Measurements from ENCODE around the gene C4A. TPM values are rescaled to one million over a fixed set of nuclear protein-coding genes. Genes with fewer than 3 reads are reported as not detected.
"Not testable (repeated sequence)": the region's sequence is repeated elsewhere in the genome, so short reads cannot be mapped to it uniquely, and the experiment has no call there.

C4A gene
- total and polyA plus RNA-seq, 10 of the 15 experiments (the other 5 are each of a cell fraction or from before 2014, with no cell fraction given) = 0.13 to 5.4 (median 0.88) TPM; not detected in 1

DNA sequence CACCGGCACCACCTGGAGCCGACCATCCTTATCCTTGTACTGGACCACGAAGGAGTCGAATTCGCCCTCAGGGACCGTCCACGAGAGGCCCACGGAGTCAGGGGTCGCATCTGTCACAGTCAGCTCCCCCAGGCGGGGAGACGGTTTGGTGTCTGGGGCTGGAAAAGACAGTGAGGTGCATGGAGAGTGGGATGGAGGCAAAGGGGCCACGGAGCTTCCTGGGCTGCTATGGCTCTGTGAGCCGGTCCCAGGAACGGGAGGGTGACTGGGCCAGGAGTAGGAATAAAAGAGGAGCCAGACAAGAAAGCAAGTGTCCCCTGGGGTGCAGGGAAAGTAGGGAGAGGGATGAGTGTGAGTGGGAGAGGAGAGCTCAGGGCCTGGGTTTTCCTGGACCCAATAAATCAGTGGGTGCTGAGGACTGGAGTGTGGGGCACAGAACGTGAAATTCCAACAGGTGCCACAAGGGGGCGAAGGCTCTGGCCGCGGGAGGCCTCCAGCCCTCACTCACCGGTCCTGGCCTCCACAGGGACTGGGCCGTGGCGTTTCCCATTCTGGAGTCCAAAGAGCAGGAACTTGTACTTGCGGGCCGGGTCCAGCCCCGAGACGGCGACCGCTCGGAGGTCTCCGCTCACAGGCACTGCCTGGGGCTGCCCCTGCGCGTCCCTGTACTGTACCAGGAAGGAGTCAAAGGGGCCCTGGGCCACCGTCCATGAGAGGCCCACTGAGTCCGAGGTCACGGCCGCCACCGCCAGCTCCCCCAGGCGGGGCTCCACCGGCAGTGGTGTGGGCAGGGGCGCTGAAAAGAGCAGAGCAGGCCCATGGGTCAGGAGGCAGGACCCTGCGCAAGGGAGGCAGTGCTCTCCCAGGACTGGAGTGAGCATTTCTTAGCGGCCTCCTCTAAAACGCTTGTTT is 66.3 kb downstream of the C4A start:
- 25% methylated on average over 42 of the region's 42 CpGs for WGBS (ENCODE audit: insufficient coverage, insufficient replicate concordance, low lambda C conversion rate, missing lambda C conversion rate)
- no peaks in the 10 kb centered on the region for H3K36me3 ChIP-seq (ENCODE audit: control insufficient read depth in 2 of 2, insufficient read depth in 2 of 2, low read length in 1 of 2)
- no peaks in the 10 kb centered on the region for H3K9me3 ChIP-seq (replicated peaks; ENCODE audit: control insufficient read depth, insufficient read depth, low read length)
- peaks cover 0 to 3% of the 10 kb centered on the region in 2 experiments; a peak in 2 of 4 replicates for H3K27me3 ChIP-seq (replicated peaks in 1 of 2; ENCODE audit: control insufficient read depth in 2 of 2, insufficient read depth in 2 of 2, low read length in 1 of 2)
- in situ Hi-C loops (cut with MboI) = no loop called here
- TF ChIP-seq RAD21 (IDR thresholded peaks at IDR 0.05; ENCODE audit: insufficient read depth, low read depth, low read length) (peak; percentile 38; the same call in 1 of the 2 replicates), PAX8 (IDR thresholded peaks at IDR 0.05) (no peak), IKZF2 (IDR thresholded peaks at IDR 0.05) (no peak), ASH2L (IDR thresholded peaks at IDR 0.05; ENCODE audit: borderline replicate concordance, low read depth) (no peak), SMC3 (IDR thresholded peaks at IDR 0.05; ENCODE audit: borderline replicate concordance, low read length) (peak; percentile 57), RFX5 (IDR thresholded peaks at IDR 0.05; ENCODE audit: low read depth, low read length) (0 out of 2 replicates have a peak, but pooled peaks have one; percentile 16), YY1 (IDR thresholded peaks at IDR 0.05; ENCODE audit: low read depth, low read length) (peak; percentile 59; the same call in 1 of the 2 replicates), ELK1 (IDR thresholded peaks at IDR 0.05; ENCODE audit: low read depth, low read length) (no peak), NR2F1 (conservative IDR thresholded peaks at IDR 0.05) (no peak)
- TF ChIP-seq, protein P1, sequence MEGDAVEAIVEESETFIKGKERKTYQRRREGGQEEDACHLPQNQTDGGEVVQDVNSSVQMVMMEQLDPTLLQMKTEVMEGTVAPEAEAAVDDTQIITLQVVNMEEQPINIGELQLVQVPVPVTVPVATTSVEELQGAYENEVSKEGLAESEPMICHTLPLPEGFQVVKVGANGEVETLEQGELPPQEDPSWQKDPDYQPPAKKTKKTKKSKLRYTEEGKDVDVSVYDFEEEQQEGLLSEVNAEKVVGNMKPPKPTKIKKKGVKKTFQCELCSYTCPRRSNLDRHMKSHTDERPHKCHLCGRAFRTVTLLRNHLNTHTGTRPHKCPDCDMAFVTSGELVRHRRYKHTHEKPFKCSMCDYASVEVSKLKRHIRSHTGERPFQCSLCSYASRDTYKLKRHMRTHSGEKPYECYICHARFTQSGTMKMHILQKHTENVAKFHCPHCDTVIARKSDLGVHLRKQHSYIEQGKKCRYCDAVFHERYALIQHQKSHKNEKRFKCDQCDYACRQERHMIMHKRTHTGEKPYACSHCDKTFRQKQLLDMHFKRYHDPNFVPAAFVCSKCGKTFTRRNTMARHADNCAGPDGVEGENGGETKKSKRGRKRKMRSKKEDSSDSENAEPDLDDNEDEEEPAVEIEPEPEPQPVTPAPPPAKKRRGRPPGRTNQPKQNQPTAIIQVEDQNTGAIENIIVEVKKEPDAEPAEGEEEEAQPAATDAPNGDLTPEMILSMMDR (IDR thresholded peaks at IDR 0.05 in 2 of 3, conservative IDR thresholded peaks at IDR 0.05 in 1 of 3; ENCODE audit: control insufficient read depth in 2 of 3, extremely low read depth in 1 of 3, insufficient read depth in 1 of 3, low read depth in 3 of 3, low read length in 3 of 3) = peak; percentile 78 to 90 (median 81)
- ATAC-seq (peak; percentile 96), FAIRE-seq (peak; percentile 64), DNase-seq (ENCODE audit: low read depth, low spot score) (no peak)
- H2AFZ ChIP-seq (ENCODE audit: control insufficient read depth, low read depth, low read length) = no peak overlapping the region
- H3K4me1 ChIP-seq (ENCODE audit: control insufficient read depth, insufficient read depth, low read length) = no peaks in the 10 kb centered on the region
- ChIA-PET RAD21 (ENCODE audit: unreplicated experiment) (interaction anchor here (0.8 kb wide), 1 partner anchor 664 kb away, joined by 3 read pairs; no protein-coding TSS in a partner anchor), SMC1A (ENCODE audit: uncharacterized antibody, unreplicated experiment) (interaction anchor here (0.6 to 0.7 kb wide), 3 partner anchors 113 to 739 kb away, joined by 3 read pairs; no protein-coding TSS in a partner anchor), CTCF (interaction anchor here (0.9 to 2.6 kb wide), 5 partner anchors 15 to 107 kb away, joined by 3 to 6 read pairs (median 3); no protein-coding TSS in a partner anchor), POLR2A (no interaction called here)
- no peak overlapping the region for H3K9ac ChIP-seq (ENCODE audit: control insufficient read depth, insufficient read depth, low read length)
- no peak overlapping the region for H3K4me2 ChIP-seq (ENCODE audit: control insufficient read depth, insufficient read depth)
- no peak overlapping the region for H3K27ac ChIP-seq (ENCODE audit: control insufficient read depth, insufficient read depth)
- no peak overlapping the region for H3K4me3 ChIP-seq
- BruUV-seq (replicated peaks) = no TSS peak
- H3K79me2 ChIP-seq (ENCODE audit: control insufficient read depth, insufficient read depth, low read length) = no peaks in the 10 kb centered on the region
- intact Hi-C loops (cut with micrococcal nuclease; ENCODE audit: unreplicated experiment) = loop anchor here (10.0 kb wide), 1 partner anchor 107 kb away; the partner anchor contains the start of genes PPT2 and PRRT1
- H4K20me1 ChIP-seq (ENCODE audit: control insufficient read depth, insufficient read depth) = no peaks in the 10 kb centered on the region

DNA sequence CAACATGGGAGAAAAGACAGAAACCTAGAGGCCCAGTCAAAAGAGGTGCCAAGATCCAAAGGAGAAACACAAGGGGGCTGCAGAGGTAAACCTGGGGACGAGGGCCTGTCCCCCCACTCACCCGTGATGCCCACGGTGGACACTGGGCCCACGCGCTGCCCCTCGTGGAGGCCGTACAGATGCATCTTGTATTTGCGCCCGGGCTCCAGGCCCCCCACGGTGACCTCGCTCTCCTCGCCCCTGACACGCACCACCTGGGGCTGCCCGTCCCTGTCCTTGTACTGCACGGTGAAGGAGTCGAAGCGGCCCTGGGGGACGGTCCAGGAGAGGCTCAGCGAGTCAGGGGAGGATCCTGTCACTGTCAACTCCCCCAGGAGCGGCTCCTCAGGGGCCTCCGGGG is 67.3 kb downstream of the C4A start:
- RAD21 ChIA-PET (ENCODE audit: unreplicated experiment); H3K4me2 ChIP-seq (ENCODE audit: control insufficient read depth, insufficient read depth); H3K4me3 ChIP-seq; H3K4me1 ChIP-seq (ENCODE audit: control insufficient read depth, insufficient read depth, low read length); FAIRE-seq; H3K36me3 ChIP-seq (ENCODE audit: control insufficient read depth in 2 of 2, insufficient read depth in 2 of 2, low read length in 1 of 2); H3K27ac ChIP-seq (ENCODE audit: control insufficient read depth, insufficient read depth); DNase-seq (ENCODE audit: low read depth, low spot score); H2AFZ ChIP-seq (ENCODE audit: control insufficient read depth, low read depth, low read length); H3K9me3 ChIP-seq (replicated peaks; ENCODE audit: control insufficient read depth, insufficient read depth, low read length); BruUV-seq (replicated peaks); in situ Hi-C loops (cut with MboI); H3K9ac ChIP-seq (ENCODE audit: control insufficient read depth, insufficient read depth, low read length); H3K27me3 ChIP-seq (replicated peaks in 1 of 2; ENCODE audit: control insufficient read depth in 2 of 2, insufficient read depth in 2 of 2, low read length in 1 of 2); POLR2A ChIA-PET; H3K79me2 ChIP-seq (ENCODE audit: control insufficient read depth, insufficient read depth, low read length); H4K20me1 ChIP-seq (ENCODE audit: control insufficient read depth, insufficient read depth); ATAC-seq: not testable (repeated sequence)
- 40% methylated on average over 21 of the region's 21 CpGs for WGBS (ENCODE audit: insufficient coverage, insufficient replicate concordance, low lambda C conversion rate, missing lambda C conversion rate)
- CTCF ChIA-PET = interaction anchor here (1.2 to 2.6 kb wide), 2 partner anchors 22 to 44 kb away, joined by 3 to 6 read pairs; no protein-coding TSS in a partner anchor
- SMC1A ChIA-PET (ENCODE audit: uncharacterized antibody, unreplicated experiment) = interaction anchor here (0.7 kb wide), 2 partner anchors 114 to 738 kb away, joined by 3 read pairs; no protein-coding TSS in a partner anchor
- intact Hi-C loops (cut with micrococcal nuclease; ENCODE audit: unreplicated experiment) = loop anchor here (10.0 kb wide), 1 partner anchor 106 kb away; the partner anchor contains the start of genes PPT2 and PRRT1

Data from GM12878 (cell line).